ENCODE measurements around the gene SLC16A3. TPM values are rescaled to one million over a fixed set of nuclear protein-coding genes. Genes with fewer than 3 reads are reported as not detected.

The SLC16A3 gene
- total and polyA plus RNA-seq, 2 of the 8 experiments (the other 6 are each of a cell fraction or from before 2014, with no cell fraction given) = 3.8 to 8.7 TPM

DNA sequence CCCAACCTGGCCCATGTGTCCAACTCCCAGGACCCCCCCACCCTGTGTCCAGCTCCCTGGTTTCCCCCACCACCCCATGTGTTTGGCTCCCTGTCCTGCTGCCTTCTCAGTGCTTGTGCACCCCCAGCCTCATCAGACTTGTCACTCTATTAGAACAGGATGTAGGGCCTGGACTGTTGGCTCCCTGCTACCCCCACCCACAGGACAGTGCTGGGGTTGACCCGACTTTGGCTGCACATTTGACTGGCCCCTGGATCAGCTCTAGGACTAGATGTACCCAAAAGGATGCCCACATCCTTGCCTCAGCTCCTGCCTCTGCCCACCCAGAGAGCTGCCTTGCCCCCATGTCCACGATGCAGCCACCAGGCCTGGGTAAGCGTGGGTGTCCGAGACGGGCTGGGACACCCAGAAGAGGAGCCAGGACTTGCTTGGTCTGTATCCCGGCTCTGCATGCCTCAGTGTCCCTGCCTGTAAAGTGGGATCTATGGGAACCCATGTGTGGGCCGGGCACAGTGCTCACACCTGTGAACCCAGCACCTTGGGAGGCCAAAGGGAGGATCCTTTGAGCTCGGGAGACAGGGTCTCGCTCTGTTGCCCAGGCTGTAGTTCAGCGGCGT, 14.7 kb upstream of the SLC16A3 start:
- 90% methylated on average over 9 of the region's 11 CpGs; no CpG with 5 or more reads in 1 of the 2 experiments for WGBS, 2 experiments (ENCODE audit: extremely low coverage in 1 of 2, insufficient coverage in 1 of 2, insufficient read length in 1 of 2, insufficient replicate concordance in 2 of 2, low coverage in 1 of 2, low lambda C conversion rate in 2 of 2, missing lambda C conversion rate in 1 of 2)
- Histone ChIP-seq H2BK20ac (ENCODE audit: low read length) (no peak overlapping the region), H3K36me3 (ENCODE audit: control insufficient read depth in 2 of 4, insufficient read depth in 4 of 4, low read length in 3 of 4) (no peaks in the 10 kb centered on the region), H3K4ac (replicated peaks; ENCODE audit: insufficient read length, low read depth, low read length) (no peak overlapping the region), H2BK15ac (ENCODE audit: low read length) (no peak overlapping the region), H3K23ac (ENCODE audit: insufficient read length) (no peak overlapping the region), H2AFZ (ENCODE audit: low read length) (no peak overlapping the region), H3K79me2 (ENCODE audit: control insufficient read depth in 1 of 2, insufficient read depth in 2 of 2, low read length in 2 of 2) (no peaks in the 10 kb centered on the region), H3K14ac (ENCODE audit: insufficient read length) (no peak overlapping the region), H2BK12ac (ENCODE audit: low read depth, low read length) (no peak overlapping the region), H3K18ac (ENCODE audit: extremely low read depth, low read length) (no peak overlapping the region), H2AK5ac (ENCODE audit: low read depth, low read length) (no peak overlapping the region), H3K23me2 (ENCODE audit: low read depth, low read length) (peaks cover 4% of the 10 kb centered on the region; the same call in 1 of the 2 replicates), H3K4me1 (replicated peaks in 1 of 4; ENCODE audit: control insufficient read depth in 3 of 4, insufficient read depth in 4 of 4, low read length in 3 of 4) (peaks cover 0 to 4% (median under 1%) of the 10 kb centered on the region in 4 experiments; a peak in 2 of 7 replicates), H3K4me3 (ENCODE audit: extremely low read depth in 1 of 4, insufficient read depth in 2 of 4, low read depth in 3 of 4, low read length in 4 of 4) (no peak overlapping the region), H4K20me1 (replicated peaks in 1 of 2; ENCODE audit: control insufficient read depth in 1 of 2, insufficient read depth in 2 of 2, low read length in 2 of 2) (peaks cover 0 to 2% of the 10 kb centered on the region in 2 experiments), H2BK120ac (replicated peaks; ENCODE audit: low read depth, low read length) (no peak overlapping the region), H4K91ac (replicated peaks; ENCODE audit: insufficient read length, low read length) (no peak overlapping the region), H4K8ac (ENCODE audit: extremely low read depth, insufficient read depth, low read length) (peak overlapping the region; percentile 68), H4K5ac (ENCODE audit: insufficient read length, low read depth, low read length) (no peak overlapping the region), H3K27me3 (replicated peaks in 1 of 4; ENCODE audit: control insufficient read depth in 3 of 4, extremely low read depth in 1 of 4, insufficient read depth in 3 of 4, low read length in 3 of 4) (peaks cover 2 to 21% (median 13%) of the 10 kb centered on the region in 4 experiments), H3K9ac (replicated peaks in 1 of 4; ENCODE audit: extremely low read depth in 1 of 4, low read depth in 3 of 4, low read length in 3 of 4) (no peak overlapping the region), H2BK5ac (ENCODE audit: low read depth, low read length) (no peak overlapping the region), H3K56ac (replicated peaks; ENCODE audit: insufficient read length, low read depth, low read length) (no peak overlapping the region), H3K79me1 (ENCODE audit: low read depth, low read length) (no peaks in the 10 kb centered on the region), H3K4me2 (ENCODE audit: insufficient read depth in 1 of 2, low read depth in 2 of 2, low read length in 2 of 2) (peak overlapping the region in 1 of 2 experiments; percentile 61; a peak in 1 of 4 replicates), H3K27ac (ENCODE audit: low read depth, low read length) (no peak overlapping the region), H3K9me3 (ENCODE audit: insufficient read depth in 2 of 2, low read depth in 1 of 2, low read length in 1 of 2) (no peaks in the 10 kb centered on the region; a peak in 1 of 4 replicates)
- FAIRE-seq (no peak), DNase-seq (ENCODE audit: low read depth in 1 of 2, low spot score in 2 of 2) (no peak)
- ChIA-PET POLR2A (ENCODE audit: partially characterized antibody) (interaction anchor here (1.1 to 3.6 kb wide), 2 partner anchors 15 to 22 kb away, joined by 4 to 11 read pairs; partner anchors contain the start of gene SLC16A3), CTCF (ENCODE audit: partially characterized antibody) (interaction anchor here (1.1 kb wide), 2 partner anchors 23 to 38 kb away, joined by 3 read pairs; no protein-coding TSS in a partner anchor)
- TF ChIP-seq HDAC6 (IDR thresholded peaks at IDR 0.05; ENCODE audit: low read depth, low read length) (no peak), HDAC2 (IDR thresholded peaks at IDR 0.05; ENCODE audit: borderline replicate concordance in 1 of 2, low read depth in 2 of 2, low read length in 2 of 2) (no peak), SRF (IDR thresholded peaks at IDR 0.05; ENCODE audit: low read depth, low read length) (no peak), PHF8 (conservative IDR thresholded peaks at IDR 0.05; ENCODE audit: low read depth, low read length) (no peak), CREB1 (IDR thresholded peaks at IDR 0.05) (no peak), SP4 (IDR thresholded peaks at IDR 0.05; ENCODE audit: low read length) (no peak), GTF2F1 (IDR thresholded peaks at IDR 0.05; ENCODE audit: borderline replicate concordance, low read depth, low read length) (no peak), NANOG (IDR thresholded peaks at IDR 0.05; ENCODE audit: insufficient read depth, low read depth, low read length, poor library complexity, severe bottlenecking) (no peak), CBX5 (IDR thresholded peaks at IDR 0.05; ENCODE audit: low read depth, low read length) (no peak)

All from H1 (cell line).